HTERT RPE-1 (cell line): Measurements from ENCODE around the gene FAM107B.

ENCODE experiments used
- in situ Hi-C: fragments of 300-500 bp; cut with MboI; formaldehyde crosslinking; loops from 4 replicates; pipeline ENCODE4 v1.14.3; 2020; ENCODE audit warnings: low sequenced_read_pairs

The FAM107B gene

DNA sequence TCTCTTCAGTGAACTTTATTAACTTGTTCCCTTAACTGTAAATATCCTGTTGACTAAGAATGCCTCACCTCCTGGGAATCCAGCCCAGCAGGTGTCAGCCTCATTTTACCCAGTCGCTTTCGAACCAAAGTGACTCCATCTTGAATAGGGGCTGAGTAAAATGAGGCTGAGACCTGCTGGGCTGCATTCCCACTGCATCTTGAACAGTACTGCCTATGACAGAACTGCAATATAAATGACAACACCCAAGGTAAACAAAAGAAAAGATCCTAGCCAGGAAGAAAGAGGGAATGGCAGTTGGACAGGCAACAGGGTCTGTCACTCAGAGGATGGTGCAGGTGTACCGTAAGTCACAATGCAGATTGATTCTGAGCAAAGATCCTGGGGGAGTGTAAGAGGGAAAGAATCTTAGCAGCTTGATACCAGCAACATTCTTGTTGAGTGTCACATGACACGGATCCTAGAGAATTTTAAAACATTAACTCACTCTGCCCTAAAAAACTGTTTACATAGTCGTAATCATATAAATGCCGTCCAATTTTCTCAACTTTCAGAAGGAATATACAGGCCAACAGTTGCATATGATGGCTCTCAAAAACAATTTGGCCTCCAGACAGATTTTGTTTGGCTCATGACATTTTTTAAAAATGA, 4.4 kb upstream of the FAM107B start:
- in situ Hi-C loops, result no loop called here

DNA sequence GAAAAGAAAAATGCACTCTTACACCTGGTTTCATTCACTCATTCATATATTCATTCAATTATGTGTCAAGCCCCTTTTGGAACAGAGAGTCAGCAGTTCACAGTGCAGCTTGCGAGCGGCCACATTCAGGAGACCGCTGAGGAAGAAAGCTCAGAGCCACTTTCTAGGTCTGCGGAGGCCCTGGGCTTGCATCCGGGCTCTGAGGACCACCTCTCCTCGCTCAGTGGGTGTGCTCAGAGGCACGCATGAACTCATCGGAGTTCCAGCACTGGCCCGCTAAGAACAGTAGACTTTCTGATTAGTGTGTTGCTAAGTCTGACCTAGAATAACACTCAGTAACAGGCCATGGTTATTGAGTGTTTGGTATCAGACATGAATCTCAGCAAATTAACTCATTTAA, 1.8 kb upstream of the FAM107B start:
- in situ Hi-C loops, result no loop called here

DNA sequence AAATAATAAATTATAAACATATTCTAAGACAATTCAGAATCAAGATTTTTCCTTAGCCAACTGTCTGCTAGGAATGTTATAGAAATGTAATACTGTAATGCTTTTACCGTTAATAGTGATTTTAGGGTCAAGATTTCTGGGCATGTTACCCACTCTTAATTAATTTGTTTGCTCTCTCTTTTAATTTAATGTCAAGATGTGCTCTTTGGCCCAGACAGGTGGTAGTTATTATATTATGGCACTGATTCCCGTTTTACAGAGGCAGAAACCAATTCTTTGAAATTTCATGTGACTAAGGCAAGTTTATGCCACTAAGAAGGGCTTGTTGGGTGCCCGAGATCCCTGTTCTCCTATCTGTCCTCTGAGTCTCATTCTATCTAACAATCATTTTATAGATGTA, 959 bp upstream of the FAM107B start:
- in situ Hi-C loops, result no loop called here

DNA sequence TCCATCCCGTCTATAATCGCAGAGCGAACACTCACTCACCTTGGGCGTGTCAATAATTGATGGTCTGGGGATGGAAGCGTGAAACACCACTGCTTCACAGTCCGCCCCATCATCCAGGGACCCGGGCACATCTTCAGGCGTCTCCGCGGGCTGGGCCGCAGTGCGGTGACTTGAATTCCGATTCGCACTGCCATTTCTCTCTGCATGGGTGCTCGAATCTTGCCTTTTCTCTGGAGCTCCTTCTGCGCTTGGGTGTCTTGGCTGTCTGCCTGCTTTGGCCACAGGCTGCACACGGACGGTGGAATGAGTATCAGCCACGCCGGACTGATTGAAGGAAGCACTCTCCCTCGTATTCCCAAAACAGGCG, 500 bp downstream of the FAM107B start:
- in situ Hi-C loops, result no loop called here

DNA sequence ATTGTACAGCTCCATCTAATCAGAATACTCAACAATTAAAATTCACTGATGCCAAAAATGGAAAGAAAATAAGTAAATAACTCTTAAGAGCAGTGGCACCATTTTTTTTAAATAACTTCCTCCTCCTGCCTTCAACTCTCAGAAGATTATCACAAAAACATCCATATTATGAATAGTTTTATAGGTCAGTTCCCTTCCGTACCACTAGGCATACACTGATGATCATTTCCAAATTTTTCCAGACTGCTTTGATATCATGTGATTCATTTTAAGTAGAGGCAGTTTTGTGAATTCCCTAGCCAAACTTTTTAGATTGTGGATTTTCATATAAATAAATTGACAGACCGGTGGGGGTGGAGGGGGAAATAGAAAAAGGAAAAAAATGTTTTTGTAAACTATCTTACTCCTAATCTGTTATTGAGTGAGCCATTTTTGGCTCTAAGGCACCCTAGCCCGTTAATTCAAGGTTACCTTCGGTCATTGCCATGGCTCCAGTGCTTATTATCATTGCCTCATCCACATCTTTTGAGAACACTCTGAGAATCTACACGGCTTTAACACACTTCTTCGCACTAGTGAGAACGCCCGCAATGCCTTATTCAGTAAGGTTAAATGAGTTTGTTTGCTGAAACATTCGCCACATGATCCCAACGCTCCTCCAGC, 1.0 kb downstream of the FAM107B start:
- in situ Hi-C loops, result no loop called here

- in situ Hi-C loops, result no loop called here
Measured at GRCh38 chr10:14772399-14772798, 2.3 kb downstream of the FAM107B start.

- in situ Hi-C loops, result no loop called here
Measured at GRCh38 chr10:14770927-14771326, 3.8 kb downstream of the FAM107B start.

- in situ Hi-C loops, result no loop called here
Measured at GRCh38 chr10:14761372-14761771, 13.3 kb downstream of the FAM107B start.

GRCh38 chr10:14758994-14759664, 15.6 kb downstream of the FAM107B start:
- in situ Hi-C loops, result no loop called here

DNA sequence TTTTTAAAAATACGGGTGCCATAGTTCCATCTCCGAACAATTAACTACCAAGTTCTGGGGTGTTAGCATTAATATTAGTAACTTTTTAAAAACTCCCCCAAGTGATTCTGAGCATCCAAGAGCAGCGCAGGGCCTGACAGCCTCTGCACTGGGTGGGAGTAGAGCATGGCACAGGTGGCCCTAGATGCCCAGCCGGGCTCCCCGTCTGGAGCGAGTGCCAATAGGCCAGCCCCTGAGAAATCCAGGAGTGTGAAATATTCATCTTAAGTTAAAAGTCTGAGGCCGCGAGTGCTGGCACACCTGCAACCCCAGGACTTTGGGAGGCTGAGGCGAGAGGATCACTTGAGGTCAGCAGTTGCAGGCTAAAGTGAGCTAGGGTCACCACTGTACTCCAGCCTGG, 16.2 kb downstream of the FAM107B start:
- in situ Hi-C loops, result no loop called here

DNA sequence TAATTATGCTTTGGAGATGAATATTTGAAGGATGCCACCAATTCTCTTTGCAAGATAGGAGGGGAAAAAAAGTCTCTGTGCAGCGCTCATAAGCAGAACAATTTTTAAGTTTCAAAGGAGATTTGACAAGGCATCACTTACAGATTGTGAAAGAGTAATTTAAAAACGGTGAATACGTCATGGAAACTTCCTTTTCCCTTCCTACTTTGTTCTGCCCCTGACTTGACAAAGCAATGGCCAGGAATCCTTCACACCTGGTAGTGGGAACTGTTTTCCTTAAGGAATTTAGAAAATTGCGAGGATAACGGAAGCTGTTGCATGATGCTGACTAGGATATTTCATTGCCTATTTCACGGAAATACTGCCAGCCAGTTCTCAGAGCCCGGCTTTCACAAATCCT, 16.7 kb downstream of the FAM107B start:
- in situ Hi-C loops, result no loop called here

- in situ Hi-C loops, result no loop called here
Measured at GRCh38 chr10:14757394-14757793, 17.3 kb downstream of the FAM107B start.

DNA sequence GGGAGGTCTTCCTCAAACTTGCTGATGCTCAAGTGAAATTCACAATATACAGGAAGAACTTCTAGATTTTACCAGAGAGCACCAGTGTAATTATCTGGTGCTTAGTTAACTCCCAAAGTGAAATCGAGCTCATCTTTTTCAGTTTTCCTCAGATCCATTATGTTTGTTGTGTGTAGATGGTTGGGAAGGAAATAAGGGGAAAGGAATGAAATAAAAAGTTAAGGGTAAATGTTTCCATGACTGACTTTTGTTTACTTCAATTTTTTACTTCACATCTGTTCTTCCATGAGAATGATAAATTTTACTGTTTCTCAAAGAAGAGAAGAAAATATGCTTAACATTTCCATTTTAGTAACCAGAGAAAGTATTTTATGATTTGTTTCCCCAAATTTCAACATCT, 21.3 kb downstream of the FAM107B start:
- in situ Hi-C loops, result no loop called here

- in situ Hi-C loops, result no loop called here
Measured at GRCh38 chr10:14751921-14752320, 22.8 kb downstream of the FAM107B start.

DNA sequence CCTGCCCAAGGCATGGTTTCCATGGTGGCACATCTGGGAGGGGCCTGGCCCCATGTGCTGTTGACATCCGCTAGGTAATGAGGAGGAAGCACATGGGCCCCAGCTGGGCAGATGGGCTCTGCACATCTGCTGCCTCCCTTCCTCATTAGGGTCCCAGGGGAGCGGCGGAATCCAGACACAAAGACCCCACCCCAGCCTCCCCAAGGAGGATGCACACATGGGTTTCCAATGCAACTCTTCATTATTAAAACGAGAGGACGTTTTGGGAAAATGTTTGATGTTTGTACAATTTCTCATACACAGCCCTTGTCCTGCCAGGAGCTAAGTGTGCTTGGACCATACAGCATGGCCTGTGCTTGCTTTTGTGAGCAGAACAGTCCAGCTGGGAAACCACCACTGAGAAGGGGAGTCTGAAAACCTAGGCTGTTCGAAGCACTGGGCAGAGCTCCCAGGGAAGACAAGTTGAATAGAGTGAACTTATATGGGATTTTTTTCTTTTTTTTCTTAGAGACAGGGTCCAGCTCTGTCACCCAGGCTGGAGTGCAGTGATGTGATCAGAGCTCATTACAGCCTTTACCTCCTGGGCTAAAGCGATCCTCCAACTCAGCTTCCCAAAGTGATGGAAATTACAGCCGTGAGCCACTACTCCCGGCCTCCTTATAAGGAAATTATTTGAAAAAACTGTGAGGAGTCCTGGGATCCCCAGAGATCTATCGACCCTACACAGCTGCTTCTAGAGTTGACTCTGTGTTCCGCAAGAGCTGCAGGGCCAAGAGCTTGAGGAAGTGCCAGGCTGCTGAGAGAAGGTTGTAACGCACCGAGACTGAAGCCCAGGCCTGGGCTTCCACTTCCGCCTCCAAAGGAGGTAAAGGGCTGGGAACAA, 23.4 kb downstream of the FAM107B start:
- in situ Hi-C loops, result no loop called here

GRCh38 chr10:14749070-14749809, 25.5 kb downstream of the FAM107B start:
- in situ Hi-C loops, result no loop called here

DNA sequence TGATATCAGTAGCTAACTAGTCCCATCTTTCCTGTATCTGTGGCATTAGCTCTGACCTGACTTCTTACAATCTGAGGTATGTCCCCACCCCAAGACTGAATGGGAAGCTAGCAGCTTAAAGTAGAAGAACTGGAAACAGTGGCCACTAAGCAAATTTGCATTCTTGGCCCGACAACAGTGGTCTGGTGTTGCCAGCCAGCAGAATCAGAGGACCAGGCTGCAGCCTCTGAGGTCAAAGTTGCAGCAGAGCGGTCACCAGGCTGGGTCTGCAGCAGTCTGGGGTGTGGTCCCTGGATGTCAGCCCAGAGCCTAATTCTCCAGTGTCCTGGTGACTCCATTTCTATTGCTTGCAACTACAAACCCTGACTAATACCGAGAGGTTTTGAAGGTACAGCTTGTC, 26.3 kb downstream of the FAM107B start:
- in situ Hi-C loops, result no loop called here

- in situ Hi-C loops, result no loop called here
Measured at GRCh38 chr10:14742815-14743214, 31.9 kb downstream of the FAM107B start.

GRCh38 chr10:14742382-14742781, 32.3 kb downstream of the FAM107B start:
- in situ Hi-C loops, result no loop called here

- in situ Hi-C loops, result no loop called here
Measured at GRCh38 chr10:14740684-14741247, 33.9 kb downstream of the FAM107B start.
